Duodenal mucosa (tissue), 2 donors: Measurements from ENCODE around the gene GNAL.
"Not testable (repeated sequence)": the region's sequence is repeated elsewhere in the genome, so short reads cannot be mapped to it uniquely, and the experiment has no call there.

ENCODE experiments used
- H3K27ac ChIP-seq: one replicate; pipeline ENCODE4 v1.7.0; 2013; ENCODE audit warnings: low read depth, low read length
- H3K27me3 ChIP-seq, 2 donors: one replicate each; pipeline ENCODE4 v1.7.0; 2013; ENCODE audit warnings: low read length in 2 of 2, control low read depth in 1 of 2; ENCODE audit not compliant: insufficient read depth in 2 of 2, control insufficient read depth in 1 of 2
- H3K36me3 ChIP-seq, 2 donors: one replicate each; pipeline ENCODE4 v1.7.0; 2013; ENCODE audit warnings: low read length in 2 of 2, control low read depth in 1 of 2; ENCODE audit not compliant: insufficient read depth in 2 of 2, control insufficient read depth in 1 of 2
- H3K4me1 ChIP-seq, 2 donors: one replicate each; pipeline ENCODE4 v1.7.0; 2013; ENCODE audit warnings: low read length in 2 of 2, control low read depth in 1 of 2; ENCODE audit not compliant: insufficient read depth in 2 of 2, control insufficient read depth in 1 of 2
- H3K4me3 ChIP-seq, 2 donors: one replicate each; pipeline ENCODE4 v1.7.0; 2013; ENCODE audit warnings: low read length in 2 of 2, low read depth in 1 of 2
- H3K9ac ChIP-seq, 2 donors: one replicate each; pipeline ENCODE4 v1.7.0; 2013; ENCODE audit warnings: low read length in 2 of 2, low read depth in 1 of 2
- H3K9me3 ChIP-seq, 2 donors: one replicate each; pipeline ENCODE4 v1.7.0; 2013; ENCODE audit warnings: low read length in 2 of 2, control low read depth in 1 of 2; ENCODE audit not compliant: control insufficient read depth in 1 of 2

The GNAL gene

GRCh38 chr18:11908182-11909060 is 219.4 kb downstream of the GNAL start, which contains the start of gene MPPE1:
MPPE1 (minus strand) TSS chr18:11908317; CDS start chr18:11897264, 11,053 bp downstream.
- Histone ChIP-seq H3K36me3 (peaks cover 0 to 14% of the 10 kb centered on the region in 2 donors), H3K4me3 (peak within 1 kb of the TSS; percentile 89 to 95), H3K9me3 (no peaks in the 10 kb centered on the region), H3K4me1 (peaks cover 11 to 14% of the 10 kb centered on the region in 2 donors), H3K27ac (peak within 1 kb of the TSS; percentile 100), H3K27me3 (no peaks in the 10 kb centered on the region), H3K9ac (peak within 1 kb of the TSS; percentile 97 to 99)

- Histone ChIP-seq H3K4me3 (peak overlapping the region; percentile 89 to 95), H3K36me3 (peaks cover 0 to 11% of the 10 kb centered on the region in 2 donors), H3K9me3 (no peaks in the 10 kb centered on the region), H3K27me3 (no peaks in the 10 kb centered on the region), H3K9ac (peak overlapping the region; percentile 89 to 97), H3K27ac (peak overlapping the region; percentile 100), H3K4me1 (peaks cover 11 to 14% of the 10 kb centered on the region in 2 donors)
Observed at GRCh38 chr18:11909061-11909455, 220.0 kb downstream of the GNAL start.

- no peaks in the 10 kb centered on the region for H3K27me3 ChIP-seq
- H3K4me1 ChIP-seq = peaks cover 11 to 14% of the 10 kb centered on the region in 2 donors
- peak overlapping the region; percentile 58 for H3K27ac ChIP-seq
- H3K9ac ChIP-seq = peak overlapping the region; percentile 89 to 97
- peak overlapping the region; percentile 89 to 95 for H3K4me3 ChIP-seq
- no peaks in the 10 kb centered on the region for H3K9me3 ChIP-seq
- peaks cover 0 to 7% of the 10 kb centered on the region in 2 donors for H3K36me3 ChIP-seq
Observed at GRCh38 chr18:11909591-11910026, 220.5 kb downstream of the GNAL start.

GRCh38 chr18:11916880-11917279 is 227.8 kb downstream of the GNAL start:
- H3K36me3 ChIP-seq, H3K4me3 ChIP-seq, H3K27ac ChIP-seq, H3K4me1 ChIP-seq, H3K9me3 ChIP-seq, H3K27me3 ChIP-seq, H3K9ac ChIP-seq: not testable (repeated sequence)

GRCh38 chr18:11919522-11919921 is 230.5 kb downstream of the GNAL start:
- not testable (repeated sequence) for H3K36me3 ChIP-seq, H3K27me3 ChIP-seq, H3K27ac ChIP-seq, H3K4me3 ChIP-seq, H3K9ac ChIP-seq, H3K4me1 ChIP-seq, H3K9me3 ChIP-seq

- Histone ChIP-seq H3K9ac (no peak overlapping the region), H3K27ac (no peak overlapping the region), H3K9me3 (no peaks in the 10 kb centered on the region), H3K27me3 (no peaks in the 10 kb centered on the region), H3K4me1 (no peaks in the 10 kb centered on the region), H3K4me3 (no peak overlapping the region), H3K36me3 (no peaks in the 10 kb centered on the region)
Observed at GRCh38 chr18:11923450-11923849, 234.4 kb downstream of the GNAL start.

GRCh38 chr18:11925800-11926481 is 236.9 kb downstream of the GNAL start:
- Histone ChIP-seq H3K27ac (no peak overlapping the region), H3K36me3 (no peaks in the 10 kb centered on the region), H3K9me3 (no peaks in the 10 kb centered on the region), H3K4me3 (no peak overlapping the region), H3K27me3 (no peaks in the 10 kb centered on the region), H3K9ac (no peak overlapping the region), H3K4me1 (no peaks in the 10 kb centered on the region)

- H3K4me3 ChIP-seq = no peak overlapping the region
Observed at GRCh38 chr18:11927497-11927896, 238.4 kb downstream of the GNAL start.

GRCh38 chr18:11932393-11932792 is 243.3 kb downstream of the GNAL start:
- Histone ChIP-seq H3K36me3 (no peaks in the 10 kb centered on the region), H3K9ac (no peak overlapping the region), H3K4me3 (no peak overlapping the region), H3K27me3 (no peaks in the 10 kb centered on the region), H3K4me1 (no peaks in the 10 kb centered on the region), H3K9me3 (no peaks in the 10 kb centered on the region), H3K27ac (no peak overlapping the region)

More at GRCh38 chr18:11927497-11927896, 238.4 kb downstream of the GNAL start:
- no peak overlapping the region for H3K27ac ChIP-seq
- H3K36me3 ChIP-seq = no peaks in the 10 kb centered on the region
- no peak overlapping the region for H3K9ac ChIP-seq
- H3K4me1 ChIP-seq = no peaks in the 10 kb centered on the region
- no peaks in the 10 kb centered on the region for H3K27me3 ChIP-seq
- H3K9me3 ChIP-seq = no peaks in the 10 kb centered on the region
